SIG-M5 treated with dmso at 0.1 percent for 504 hours (cell line): ENCODE results near the gene FUCA2.
"Not testable (repeated sequence)": the region's sequence is repeated elsewhere in the genome, so short reads cannot be mapped to it uniquely, and the experiment has no call there.

Source experiments
- DNase-seq: peaks from one replicate; lab custom pipeline; 2025; ENCODE audit not compliant: unreplicated experiment; lab: John Stamatoyannopoulos, UW

The FUCA2 gene

GRCh38 chr6:143505111-143505510 lies 6.4 kb downstream of the FUCA2 start:
- DNase-seq, result no peak

- no peak for DNase-seq
Measured at GRCh38 chr6:143504369-143504768, 7.2 kb downstream of the FUCA2 start.

GRCh38 chr6:143501851-143502250 lies 9.7 kb downstream of the FUCA2 start:
- DNase-seq, result no peak

DNA sequence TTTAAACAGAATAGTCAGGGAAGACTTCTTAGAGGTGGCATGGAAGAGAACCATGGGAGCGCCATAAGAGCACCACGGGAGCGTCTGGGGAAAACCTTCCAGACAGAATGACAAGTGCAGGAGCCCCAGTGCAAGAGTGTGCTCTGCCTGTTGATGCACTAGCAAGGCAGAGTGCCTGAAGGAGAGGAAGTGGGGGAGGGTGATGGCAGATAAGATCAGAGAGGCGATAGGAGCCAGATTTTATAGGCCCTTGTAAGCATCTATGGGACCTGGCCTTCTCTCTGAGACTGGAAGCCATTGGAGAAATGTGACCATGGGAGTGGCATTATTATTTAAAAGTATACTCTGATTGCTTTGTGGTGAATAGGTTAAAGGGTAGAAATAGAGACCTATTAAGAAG lies 13.1 kb downstream of the FUCA2 start:
- DNase-seq, result no peak

DNA sequence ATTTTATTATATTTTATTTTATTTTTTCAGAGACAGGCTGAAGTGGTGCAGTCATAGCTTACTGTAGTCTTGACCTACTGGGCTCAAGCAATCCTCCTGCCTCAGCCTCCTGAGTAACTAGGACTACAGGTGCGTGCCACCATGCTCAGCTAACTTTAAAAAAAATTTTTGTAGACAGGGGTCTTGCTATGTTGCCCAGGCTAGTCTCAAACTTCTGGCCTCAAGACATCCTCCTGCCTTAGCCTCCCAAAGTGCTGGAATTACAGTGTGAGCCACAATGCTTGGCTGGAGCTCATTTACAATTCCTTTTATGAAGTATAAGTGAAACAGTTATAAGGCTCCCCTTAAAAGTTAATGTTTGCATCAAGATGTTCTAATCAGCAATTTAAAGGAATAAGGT lies 14.5 kb downstream of the FUCA2 start:
- DNase-seq, result no peak

DNA sequence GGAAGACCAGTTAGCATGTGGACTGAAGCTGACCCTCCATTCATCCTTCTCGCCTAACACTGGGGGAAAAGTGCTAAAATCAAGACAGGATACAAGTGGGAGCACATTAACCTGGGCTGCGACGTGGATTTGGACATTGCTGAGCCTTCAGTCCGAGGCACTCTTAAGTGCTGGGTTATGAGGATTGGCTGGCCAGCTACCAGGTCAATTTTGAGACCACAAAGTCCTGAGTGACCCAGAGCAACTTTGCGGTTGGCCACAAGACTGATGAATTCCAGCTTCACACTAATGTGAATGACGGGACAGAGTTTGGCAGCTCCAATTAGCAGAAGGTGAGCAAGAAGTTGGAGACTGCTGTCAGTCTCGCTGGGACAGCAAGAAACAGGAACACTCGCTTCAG lies 20.7 kb downstream of the FUCA2 start:
- DNase-seq, result no peak

DNA sequence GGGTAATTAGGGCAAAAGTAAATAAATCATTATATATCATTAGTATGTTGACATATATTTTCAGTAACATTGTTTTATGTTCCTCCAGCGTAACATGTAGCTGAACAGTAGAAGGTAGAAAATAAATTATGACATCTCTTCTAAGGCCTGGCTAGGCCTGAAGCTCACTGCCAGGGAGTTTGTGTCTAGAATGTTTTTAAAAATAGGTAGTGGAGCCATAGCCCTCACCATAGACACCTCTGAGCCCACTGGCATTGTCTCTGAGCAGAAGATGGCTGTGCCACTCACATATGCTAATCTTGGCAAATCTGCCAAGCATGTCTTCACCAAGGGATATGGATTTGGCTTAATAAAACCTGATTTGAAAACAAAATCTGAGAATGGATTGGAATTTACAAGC lies 21.3 kb downstream of the FUCA2 start:
- DNase-seq, result no peak

GRCh38 chr6:143486752-143487151 lies 24.8 kb downstream of the FUCA2 start:
- DNase-seq, result no peak

- no peak for DNase-seq
Measured at GRCh38 chr6:143485967-143486366, 25.6 kb downstream of the FUCA2 start.

DNA sequence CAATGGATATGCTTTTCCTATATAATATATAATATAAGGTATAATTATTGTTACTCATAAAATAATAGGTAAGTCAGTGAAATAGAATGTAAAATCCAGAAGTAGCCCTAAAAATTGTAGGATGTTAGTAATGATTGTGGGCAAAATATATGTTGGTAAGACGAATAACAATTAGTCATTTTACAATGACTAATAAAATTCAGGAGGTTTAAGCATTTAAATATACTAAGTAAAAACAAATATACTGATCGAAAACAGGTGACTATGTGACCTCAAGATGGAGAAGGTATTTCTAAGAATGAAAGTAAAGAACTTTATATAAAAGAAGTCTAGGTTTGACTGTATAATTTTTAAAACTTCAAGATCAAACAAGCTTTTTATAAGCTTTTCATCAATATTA lies 28.9 kb downstream of the FUCA2 start:
- DNase-seq, result no peak

GRCh38 chr6:143478479-143479062 lies 32.9 kb downstream of the FUCA2 start:
- DNase-seq, result no peak

GRCh38 chr6:143476545-143476944 lies 35.0 kb downstream of the FUCA2 start:
- no peak for DNase-seq

GRCh38 chr6:143471822-143472221 lies 39.7 kb downstream of the FUCA2 start:
- DNase-seq, result no peak

DNA sequence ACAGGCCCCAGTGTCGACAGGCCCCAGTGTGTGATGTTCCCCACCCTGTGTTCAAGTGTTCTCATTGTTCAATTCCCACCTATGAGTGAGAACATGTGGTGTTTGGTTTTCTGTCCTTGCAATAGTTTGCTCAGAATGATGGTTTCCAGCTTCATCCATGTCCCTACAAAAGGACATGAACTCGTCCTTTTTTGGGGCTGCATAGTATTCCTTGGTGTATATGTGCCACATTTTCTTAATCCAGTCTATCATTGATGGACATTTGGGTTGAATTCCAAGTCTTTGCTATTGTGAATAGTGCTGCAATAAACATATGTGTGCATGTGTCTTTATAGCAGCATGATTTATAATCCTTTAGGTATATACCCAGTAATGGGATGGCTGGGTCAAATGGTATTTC lies 42.7 kb downstream of the FUCA2 start:
- not testable (repeated sequence) for DNase-seq

DNA sequence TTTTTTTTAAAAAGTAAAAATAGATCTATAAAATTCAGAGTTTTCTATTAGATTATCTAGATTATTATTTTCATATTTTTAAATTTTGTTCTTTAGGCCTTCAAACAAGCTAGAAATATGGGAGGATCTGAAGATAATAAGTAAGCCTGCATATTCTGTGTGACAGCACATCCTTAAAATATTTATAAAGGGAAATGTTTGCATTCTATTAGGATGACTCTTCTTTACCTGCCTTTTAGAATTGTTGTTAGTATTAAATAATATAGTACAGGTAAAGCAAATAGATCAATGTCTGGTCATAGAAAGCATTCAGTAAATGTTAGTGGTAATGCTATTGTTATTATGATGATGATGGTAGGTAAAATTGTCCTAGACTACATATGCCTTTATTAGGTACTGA lies 43.5 kb downstream of the FUCA2 start:
- DNase-seq, result no peak

- DNase-seq, result no peak
Measured at GRCh38 chr6:143465546-143465945, 46.0 kb downstream of the FUCA2 start.

DNA sequence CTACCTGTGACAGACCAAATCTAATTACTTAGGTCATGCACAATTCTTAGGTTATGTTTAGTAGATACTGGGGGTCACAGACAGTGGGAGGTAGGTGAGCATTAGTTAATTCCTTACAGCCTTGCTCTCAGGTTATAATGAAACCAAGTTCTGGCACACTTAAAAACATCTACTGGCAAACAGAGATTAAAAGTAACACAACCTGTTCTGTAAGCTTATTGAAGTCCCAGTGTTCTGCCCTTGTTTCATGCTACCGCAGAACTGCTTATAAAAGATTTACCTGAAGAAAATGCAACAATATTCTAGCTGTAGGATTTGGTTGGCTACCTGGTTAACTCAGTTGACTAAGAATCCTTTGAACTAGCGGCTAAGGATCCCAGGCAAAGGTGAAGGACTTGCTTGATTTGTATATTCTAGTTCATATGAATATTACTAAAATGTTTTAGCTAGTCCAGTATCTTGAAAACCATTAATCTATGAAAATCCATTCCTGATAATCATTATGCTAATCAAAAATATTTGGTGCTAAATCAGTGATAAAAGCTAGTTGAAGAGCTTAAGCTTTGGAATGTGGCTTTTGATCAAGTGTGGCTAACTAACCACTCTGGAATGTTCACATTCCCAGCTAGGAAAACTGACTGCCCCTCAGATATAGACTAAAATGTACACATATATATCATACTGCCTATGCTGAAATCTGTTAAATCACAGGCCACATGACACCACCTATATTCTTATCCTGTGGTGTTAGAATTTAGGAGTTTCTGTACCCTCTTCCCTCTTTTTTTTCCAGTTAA lies 53.8 kb downstream of the FUCA2 start:
- no peak for DNase-seq

- peak; percentile 51 for DNase-seq
Measured at GRCh38 chr6:143451531-143451930, 60.0 kb downstream of the FUCA2 start.

GRCh38 chr6:143450453-143451371 lies 60.8 kb downstream of the FUCA2 start, which contains the start of the genes ADAT2 and PEX3:
Gene ADAT2, minus strand, starts transcription at chr6:143450695. Its CDS starts 37 bp downstream, at chr6:143450658.
Gene PEX3, plus strand, starts transcription at chr6:143450805. Its CDS starts 238 bp downstream, at chr6:143451043.
- DNase-seq, result peak; percentile 95

DNA sequence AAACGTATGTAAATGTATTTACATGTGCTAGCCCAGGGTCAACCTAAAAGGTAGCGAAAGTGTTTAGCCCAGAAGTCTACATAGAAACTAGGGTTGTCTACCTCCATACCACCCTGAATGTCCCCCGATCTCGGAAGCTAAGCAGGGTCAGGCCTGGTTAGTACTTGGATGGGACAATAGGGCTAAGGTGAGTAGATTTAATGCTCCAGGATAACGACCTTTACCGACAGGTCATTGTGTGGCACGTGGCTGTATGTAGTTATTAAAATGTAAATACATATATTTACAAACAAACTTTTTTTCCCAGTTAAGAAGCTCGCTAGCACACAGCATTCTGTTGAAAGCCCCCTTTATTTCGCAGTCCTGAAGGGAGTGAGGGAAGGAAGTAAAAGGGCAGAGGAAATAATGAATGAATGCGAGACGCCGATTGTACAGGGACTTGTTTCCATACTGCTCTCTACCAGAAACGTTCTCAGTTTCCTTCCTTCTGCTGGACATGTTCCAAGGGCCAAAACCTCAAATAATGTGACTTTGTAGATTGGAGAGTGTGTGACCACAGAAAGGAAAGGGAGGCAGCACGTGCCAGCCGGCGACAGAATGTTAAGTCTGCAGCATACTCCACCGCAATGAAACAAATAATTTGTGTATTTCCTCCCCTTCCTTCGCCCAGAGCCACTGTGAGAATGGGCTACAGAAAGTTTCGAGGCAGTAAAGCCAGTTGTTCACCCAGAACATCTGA lies 61.6 kb downstream of the FUCA2 start:
- DNase-seq, result peak; percentile 45
